Keratinocyte (primary cell): Measurements from ENCODE around the gene GATA3. TPM values are rescaled to one million over a fixed set of nuclear protein-coding genes. Genes with fewer than 3 reads are reported as not detected.

Experiments used
- DNase-seq: peaks from one replicate; pipeline ENCODE4 v3.0.0-alpha.2; 2011; ENCODE audit warnings: low read depth, missing footprints, low spot score
- FAIRE-seq: peaks from 2 replicates; lab custom pipeline; 2011; peaks lifted over from hg19 to GRCh38; lab: Jason Lieb, UNC
- H2AFZ ChIP-seq: 2 replicates; pipeline ENCODE4 v1.6.0; 2012; ENCODE audit warnings: low read length, control low read depth, inconsistent platforms; ENCODE audit not compliant: control insufficient read depth
- H3K27ac ChIP-seq: 2 replicates; pipeline ENCODE4 v1.5.1; 2011; ENCODE audit warnings: low read length; ENCODE audit not compliant: control insufficient read depth, insufficient read depth
- H3K27me3 ChIP-seq: 3 replicates; pipeline ENCODE4 v1.6.0; 2011; ENCODE audit warnings: low read length; ENCODE audit not compliant: control insufficient read depth, insufficient read depth; ENCODE audit errors: extremely low read depth
- H3K36me3 ChIP-seq, 2 experiments: 2 replicates in 1 of 2; 3 replicates in 1 of 2; pipeline ENCODE4 v1.5.1; 2011; ENCODE audit warnings: low read length in 2 of 2, mild to moderate bottlenecking in 1 of 2; ENCODE audit not compliant: control insufficient read depth in 2 of 2, insufficient read depth in 2 of 2; ENCODE audit errors: extremely low read depth in 1 of 2
- H3K4me1 ChIP-seq: 3 replicates; pipeline ENCODE4 v1.5.1; 2011; ENCODE audit warnings: low read length; ENCODE audit not compliant: control insufficient read depth, insufficient read depth; ENCODE audit errors: extremely low read depth
- H3K4me2 ChIP-seq: 3 replicates; pipeline ENCODE4 v1.6.0; 2011; ENCODE audit warnings: low read depth, low read length; ENCODE audit not compliant: control insufficient read depth, insufficient read depth; ENCODE audit errors: extremely low read depth
- H3K4me3 ChIP-seq, 3 experiments: fragments of 200-600 bp in 1 of 3; sonication (generic) in 1 of 3; 2 replicates in 2 of 3; 3 replicates in 1 of 3; pipeline ENCODE4 v1.5.1; 2011 to 2016; ENCODE audit warnings: low read length in 3 of 3, mild to moderate bottlenecking in 3 of 3, control low read depth in 2 of 3, inconsistent platforms in 1 of 3, low read depth in 1 of 3, mixed read lengths in 1 of 3, mixed run types in 1 of 3, moderate library complexity in 1 of 3; ENCODE audit not compliant: control insufficient read depth in 2 of 3, insufficient read depth in 2 of 3; ENCODE audit errors: extremely low read depth in 1 of 3
- H3K79me2 ChIP-seq: 2 replicates; pipeline ENCODE4 v1.6.0; 2012; ENCODE audit warnings: low read length; ENCODE audit not compliant: control insufficient read depth, insufficient read depth
- H3K9ac ChIP-seq: 3 replicates; pipeline ENCODE4 v1.6.0; 2011; ENCODE audit warnings: low read length; ENCODE audit not compliant: control insufficient read depth, insufficient read depth; ENCODE audit errors: extremely low read depth
- H3K9me1 ChIP-seq: 3 replicates; pipeline ENCODE4 v1.6.0; 2011; ENCODE audit warnings: low read length; ENCODE audit not compliant: control insufficient read depth, insufficient read depth; ENCODE audit errors: extremely low read depth
- H3K9me3 ChIP-seq: 2 replicates; pipeline ENCODE4 v1.5.1; 2012; ENCODE audit warnings: low read depth, low read length; ENCODE audit not compliant: control insufficient read depth
- H4K20me1 ChIP-seq: 3 replicates; pipeline ENCODE4 v1.6.0; 2011; ENCODE audit warnings: low read length; ENCODE audit not compliant: control insufficient read depth, insufficient read depth; ENCODE audit errors: extremely low read depth
- EZH2 ChIP-seq: IDR thresholded peaks from one replicate; pipeline ENCODE4 v1.6.1; 2012; ENCODE audit warnings: inconsistent platforms, mild to moderate bottlenecking, low read length, moderate library complexity
- dilution Hi-C: fragments of 300-500 bp; cut with MboI; formaldehyde crosslinking; loops from one replicate; pipeline ENCODE4 v1.7.0; 2020; ENCODE audit warnings: low sequenced_read_pairs; ENCODE audit not compliant: extremely low pct_ligation_motif_present
- polyA plus RNA-seq, 5 experiments: library from polyadenylated mRNA; depleted of rRNA in 3 of 5; stranded (reverse) in 3 of 5; stranded (forward) in 1 of 5; unstranded in 1 of 5; fragments of >200 nt; gene quantifications; 1 replicate in 1 of 5; 2 replicates in 3 of 5; 3 replicates in 1 of 5; pipeline versions ENCODE4 v1.2.1 to v1.2.3, GENCODE V29; 2011 to 2012; ENCODE audit warnings: missing spikeins in 2 of 5, low read depth in 1 of 5, low replicate concordance in 1 of 5
- TF ChIP-seq, protein P1 (sequence below), 3 experiments: IDR thresholded peaks in 1 of 3; conservative IDR thresholded peaks in 1 of 3; optimal IDR thresholded peaks in 1 of 3; 2 replicates in 2 of 3; 3 replicates in 1 of 3; pipeline versions ENCODE3 to v1.5.1; 2011; ENCODE audit warnings: low read length in 3 of 3, mild to moderate bottlenecking in 3 of 3, moderate library complexity in 2 of 3, control low read depth in 1 of 3, inconsistent platforms in 1 of 3; ENCODE audit not compliant: insufficient read depth in 2 of 3; ENCODE audit errors: extremely low read depth in 1 of 3

Gene GATA3
- polyA plus RNA-seq, 1 donor (not counting 4 experiments of a cell fraction or from before 2014, with no cell fraction given), result 4.0 TPM

DNA sequence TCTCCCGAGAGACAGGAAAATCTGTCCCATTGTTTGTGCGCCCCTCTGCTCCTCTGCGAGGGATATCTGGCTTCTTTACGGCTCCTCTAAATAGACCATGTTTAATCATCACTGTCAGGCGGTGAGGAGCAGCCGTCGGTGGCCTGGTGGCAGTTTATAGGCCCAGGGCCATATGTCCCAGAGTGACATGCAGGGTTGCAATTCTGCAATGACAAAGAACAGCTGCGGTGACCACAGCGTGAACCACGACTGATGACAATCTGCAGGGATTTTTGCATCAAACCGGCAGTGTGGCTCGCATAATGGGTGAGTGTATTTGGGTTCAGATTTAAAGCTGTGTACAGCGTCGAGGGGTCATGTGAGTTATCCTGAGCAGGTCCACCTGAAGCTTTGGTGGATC, 41.5 kb downstream of the GATA3 start:
- H4K20me1 ChIP-seq, result no peaks in the 10 kb centered on the region
- no peaks in the 10 kb centered on the region for H3K4me1 ChIP-seq
- TF ChIP-seq EZH2, result no peak
- TF ChIP-seq, protein P1, sequence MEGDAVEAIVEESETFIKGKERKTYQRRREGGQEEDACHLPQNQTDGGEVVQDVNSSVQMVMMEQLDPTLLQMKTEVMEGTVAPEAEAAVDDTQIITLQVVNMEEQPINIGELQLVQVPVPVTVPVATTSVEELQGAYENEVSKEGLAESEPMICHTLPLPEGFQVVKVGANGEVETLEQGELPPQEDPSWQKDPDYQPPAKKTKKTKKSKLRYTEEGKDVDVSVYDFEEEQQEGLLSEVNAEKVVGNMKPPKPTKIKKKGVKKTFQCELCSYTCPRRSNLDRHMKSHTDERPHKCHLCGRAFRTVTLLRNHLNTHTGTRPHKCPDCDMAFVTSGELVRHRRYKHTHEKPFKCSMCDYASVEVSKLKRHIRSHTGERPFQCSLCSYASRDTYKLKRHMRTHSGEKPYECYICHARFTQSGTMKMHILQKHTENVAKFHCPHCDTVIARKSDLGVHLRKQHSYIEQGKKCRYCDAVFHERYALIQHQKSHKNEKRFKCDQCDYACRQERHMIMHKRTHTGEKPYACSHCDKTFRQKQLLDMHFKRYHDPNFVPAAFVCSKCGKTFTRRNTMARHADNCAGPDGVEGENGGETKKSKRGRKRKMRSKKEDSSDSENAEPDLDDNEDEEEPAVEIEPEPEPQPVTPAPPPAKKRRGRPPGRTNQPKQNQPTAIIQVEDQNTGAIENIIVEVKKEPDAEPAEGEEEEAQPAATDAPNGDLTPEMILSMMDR (optimal IDR thresholded peaks at IDR 0.05 in 1 of 3, IDR thresholded peaks at IDR 0.05 in 1 of 3, conservative IDR thresholded peaks at IDR 0.05 in 1 of 3; ENCODE audit: extremely low read depth in 1 of 3, insufficient read depth in 2 of 3, low read length in 3 of 3), result no peak
- H3K9ac ChIP-seq, result no peak overlapping the region
- no peaks in the 10 kb centered on the region for H3K9me1 ChIP-seq
- H2AFZ ChIP-seq, result no peak overlapping the region
- H3K4me3 ChIP-seq, result no peak overlapping the region
- no peak overlapping the region for H3K4me2 ChIP-seq
- H3K27me3 ChIP-seq, result no peaks in the 10 kb centered on the region
- FAIRE-seq (no peak), DNase-seq (no peak)
- no peaks in the 10 kb centered on the region for H3K9me3 ChIP-seq
- no peaks in the 10 kb centered on the region for H3K36me3 ChIP-seq
- dilution Hi-C loops, result no loop called here
- H3K27ac ChIP-seq, result no peak overlapping the region
- H3K79me2 ChIP-seq, result no peaks in the 10 kb centered on the region

- H3K4me1 ChIP-seq, result no peaks in the 10 kb centered on the region
- no peaks in the 10 kb centered on the region for H3K9me1 ChIP-seq
- peak; percentile 46 for FAIRE-seq
- H3K4me3 ChIP-seq, result no peak overlapping the region
- no peak for DNase-seq
- TF ChIP-seq, protein P1 (optimal IDR thresholded peaks at IDR 0.05 in 1 of 3, IDR thresholded peaks at IDR 0.05 in 1 of 3, conservative IDR thresholded peaks at IDR 0.05 in 1 of 3; ENCODE audit: extremely low read depth in 1 of 3, insufficient read depth in 2 of 3, low read length in 3 of 3), result no peak
- no peak for TF ChIP-seq EZH2
- H3K79me2 ChIP-seq, result no peaks in the 10 kb centered on the region
- no peaks in the 10 kb centered on the region for H3K9me3 ChIP-seq
- dilution Hi-C loops, result no loop called here
- no peak overlapping the region for H2AFZ ChIP-seq
- H3K27ac ChIP-seq, result no peak overlapping the region
- H4K20me1 ChIP-seq, result no peaks in the 10 kb centered on the region
- no peaks in the 10 kb centered on the region for H3K36me3 ChIP-seq
- no peak overlapping the region for H3K4me2 ChIP-seq
- H3K9ac ChIP-seq, result no peak overlapping the region
- no peaks in the 10 kb centered on the region for H3K27me3 ChIP-seq
Observed at GRCh38 chr10:8096931-8097330, 42.4 kb downstream of the GATA3 start.
